ENCODE measurements around the gene HIGD1A.
A peak's percentile ranks its signal among the peaks of the same experiment; 100 is the strongest.

Gene HIGD1A

DNA sequence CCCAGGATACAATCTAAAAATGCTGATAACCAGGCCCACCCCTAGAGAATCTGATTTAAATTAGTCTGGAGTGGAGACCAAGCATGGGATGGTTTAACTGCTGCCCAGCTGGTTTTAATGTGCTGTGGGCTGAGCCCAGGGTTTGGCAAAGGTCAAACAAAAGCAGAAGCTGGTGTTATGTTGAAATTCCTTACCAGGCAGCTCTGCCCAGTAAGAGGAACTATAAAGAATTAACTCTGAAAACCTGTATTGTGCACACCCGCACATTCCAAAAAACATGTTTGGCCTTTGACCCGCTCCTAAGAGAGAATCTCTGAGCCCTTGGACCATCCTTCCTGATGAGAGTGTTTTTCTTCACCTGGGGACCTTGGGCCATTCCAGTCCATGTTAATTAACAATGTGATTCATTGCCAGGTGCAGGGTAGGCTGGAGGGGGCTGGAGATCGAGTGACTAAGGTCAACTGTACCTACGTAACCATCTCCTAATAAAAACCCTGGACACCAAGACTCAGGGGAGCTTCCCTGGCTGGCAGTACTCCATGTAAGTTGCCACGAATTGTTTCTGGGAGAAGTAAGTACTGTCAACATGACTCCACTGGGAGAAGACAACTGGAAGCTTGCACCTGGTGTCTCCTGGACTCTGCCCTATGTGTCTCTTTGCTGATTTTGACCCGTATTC, 42.1 kb downstream of the HIGD1A start:
- no peak overlapping the region for H3K4me3 ChIP-seq (replicated peaks; ENCODE audit: low read depth, low read length)
- TF ChIP-seq, protein P1, sequence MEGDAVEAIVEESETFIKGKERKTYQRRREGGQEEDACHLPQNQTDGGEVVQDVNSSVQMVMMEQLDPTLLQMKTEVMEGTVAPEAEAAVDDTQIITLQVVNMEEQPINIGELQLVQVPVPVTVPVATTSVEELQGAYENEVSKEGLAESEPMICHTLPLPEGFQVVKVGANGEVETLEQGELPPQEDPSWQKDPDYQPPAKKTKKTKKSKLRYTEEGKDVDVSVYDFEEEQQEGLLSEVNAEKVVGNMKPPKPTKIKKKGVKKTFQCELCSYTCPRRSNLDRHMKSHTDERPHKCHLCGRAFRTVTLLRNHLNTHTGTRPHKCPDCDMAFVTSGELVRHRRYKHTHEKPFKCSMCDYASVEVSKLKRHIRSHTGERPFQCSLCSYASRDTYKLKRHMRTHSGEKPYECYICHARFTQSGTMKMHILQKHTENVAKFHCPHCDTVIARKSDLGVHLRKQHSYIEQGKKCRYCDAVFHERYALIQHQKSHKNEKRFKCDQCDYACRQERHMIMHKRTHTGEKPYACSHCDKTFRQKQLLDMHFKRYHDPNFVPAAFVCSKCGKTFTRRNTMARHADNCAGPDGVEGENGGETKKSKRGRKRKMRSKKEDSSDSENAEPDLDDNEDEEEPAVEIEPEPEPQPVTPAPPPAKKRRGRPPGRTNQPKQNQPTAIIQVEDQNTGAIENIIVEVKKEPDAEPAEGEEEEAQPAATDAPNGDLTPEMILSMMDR (IDR thresholded peaks at IDR 0.05; ENCODE audit: low read length, missing control alignments) = no peak
- DNase-seq (ENCODE audit: low read depth) = no peak

DNA sequence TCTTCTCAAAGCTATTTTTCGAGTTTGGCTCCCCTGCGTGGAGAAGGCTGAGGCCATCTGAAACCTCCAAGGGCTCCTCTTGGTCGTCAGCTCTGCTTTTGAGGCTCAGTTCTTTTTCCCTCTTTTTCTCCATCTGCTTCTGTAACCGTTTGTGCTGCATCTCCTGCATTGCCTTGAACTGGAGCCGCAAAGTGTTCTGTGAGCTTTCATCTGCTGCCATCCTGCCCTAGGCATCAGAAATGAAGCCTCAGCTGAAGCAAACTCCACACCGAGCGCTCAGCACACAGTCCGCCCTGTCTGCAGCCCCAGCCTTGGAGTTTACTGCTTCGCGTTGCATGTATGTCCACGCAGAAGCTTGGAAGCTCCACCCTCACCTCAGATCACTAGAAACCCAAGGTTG, 46.2 kb downstream of the HIGD1A start:
- TF ChIP-seq, protein P1 (IDR thresholded peaks at IDR 0.05; ENCODE audit: low read length, missing control alignments) = no peak
- DNase-seq (ENCODE audit: low read depth) = no peak

DNA sequence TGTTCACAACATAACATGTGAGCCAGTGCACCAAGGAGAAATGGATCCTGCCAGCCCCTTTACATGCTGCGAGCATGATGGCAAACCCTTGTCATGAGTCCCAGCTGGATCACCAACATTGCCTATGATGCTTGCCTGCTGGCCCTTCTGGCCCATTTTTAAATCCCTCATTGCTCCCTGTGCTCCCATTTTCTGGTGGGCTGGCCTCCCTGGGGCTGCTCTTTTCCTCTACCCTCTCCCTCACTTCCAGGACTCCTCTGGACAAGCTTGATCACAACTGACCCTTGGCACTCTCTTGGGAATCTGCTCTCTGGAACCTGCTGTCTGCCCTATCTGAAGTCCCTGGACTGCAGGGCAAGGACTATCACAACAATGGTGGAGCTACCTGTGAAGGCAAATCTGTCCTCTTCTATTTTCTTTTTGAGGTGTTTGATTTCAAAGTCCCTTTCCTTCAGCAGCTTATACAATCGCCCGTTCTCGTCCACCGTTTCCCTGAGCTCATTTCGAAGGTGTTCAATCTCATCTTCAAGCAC, 47.5 kb downstream of the HIGD1A start:
- TF ChIP-seq, protein P1 (IDR thresholded peaks at IDR 0.05; ENCODE audit: low read length, missing control alignments) = no peak
- H3K4me3 ChIP-seq (replicated peaks; ENCODE audit: low read depth, low read length) = no peak overlapping the region
- no peak for DNase-seq (ENCODE audit: low read depth)

More for the DNA sequence above, 46.2 kb downstream of the HIGD1A start:
- no peak overlapping the region for H3K4me3 ChIP-seq (replicated peaks; ENCODE audit: low read depth, low read length)

DNA sequence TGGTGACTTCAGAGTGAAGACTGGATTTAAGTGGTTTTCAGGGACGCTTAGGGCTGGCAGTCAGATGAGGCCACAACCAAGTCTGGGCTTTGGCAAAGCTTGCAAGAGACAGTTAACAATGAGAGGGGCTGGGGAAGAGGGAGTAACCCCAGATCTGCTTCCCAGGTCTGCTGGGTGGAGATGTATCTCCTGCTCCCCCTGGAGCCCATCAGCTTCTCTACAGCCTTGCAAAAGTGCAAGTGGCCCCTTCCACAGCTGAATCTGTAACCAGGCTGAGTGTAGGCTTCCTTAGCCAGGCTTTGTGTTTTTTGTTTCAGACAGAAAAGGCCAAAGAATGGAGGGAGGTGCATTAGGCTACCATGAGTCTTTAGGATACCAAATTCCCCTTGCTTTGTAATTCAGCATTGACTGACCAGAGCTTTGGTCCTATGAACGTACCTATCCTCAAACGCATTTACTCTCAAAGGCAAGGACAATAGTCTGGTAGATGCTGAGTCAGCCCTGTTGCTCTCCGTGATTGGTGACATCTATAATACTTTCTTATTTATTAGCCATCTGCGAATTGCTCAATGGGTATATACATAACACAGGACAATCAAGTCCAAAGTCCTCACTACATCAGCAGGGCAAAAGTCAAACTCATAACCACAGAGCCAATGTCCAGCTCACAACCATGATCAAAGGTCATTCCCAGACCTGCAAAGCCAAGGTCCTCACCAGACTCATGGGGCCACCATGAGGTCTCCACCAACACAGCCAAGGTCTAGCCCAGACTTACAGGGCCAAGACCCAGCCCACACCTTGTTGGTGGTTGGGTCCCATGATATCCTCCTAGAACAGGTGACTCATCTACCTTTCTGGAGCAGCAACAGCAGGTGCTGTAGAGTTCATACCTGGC, 48.4 kb downstream of the HIGD1A start:
- DNase-seq (ENCODE audit: low read depth) = peak; percentile 46
- H3K4me3 ChIP-seq (replicated peaks; ENCODE audit: low read depth, low read length) = no peak overlapping the region
- TF ChIP-seq, protein P1 (IDR thresholded peaks at IDR 0.05; ENCODE audit: low read length, missing control alignments) = peak; percentile 64

DNA sequence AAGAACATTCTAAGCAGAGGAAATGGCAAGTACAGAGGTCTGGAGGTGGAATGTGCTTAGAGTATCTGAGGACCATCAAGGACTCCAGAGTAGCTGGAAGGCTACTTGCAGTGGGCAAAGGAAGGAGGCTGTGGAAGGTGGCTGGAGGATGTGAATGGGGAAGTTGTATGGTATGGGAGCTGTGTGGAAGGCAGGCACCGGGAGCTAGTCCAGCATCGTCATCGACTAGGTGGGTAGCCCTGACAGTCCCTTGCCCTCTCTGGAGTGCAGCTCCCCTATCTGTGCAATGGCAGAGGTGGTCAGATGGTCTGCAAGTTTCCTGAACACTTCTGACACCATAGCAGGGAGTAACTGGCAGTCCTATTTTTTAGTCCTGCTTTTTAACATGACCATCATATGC, 50.5 kb downstream of the HIGD1A start:
- TF ChIP-seq, protein P1 (IDR thresholded peaks at IDR 0.05; ENCODE audit: low read length, missing control alignments) = no peak
- no peak overlapping the region for H3K4me3 ChIP-seq (replicated peaks; ENCODE audit: low read depth, low read length)
- no peak for DNase-seq (ENCODE audit: low read depth)

DNA sequence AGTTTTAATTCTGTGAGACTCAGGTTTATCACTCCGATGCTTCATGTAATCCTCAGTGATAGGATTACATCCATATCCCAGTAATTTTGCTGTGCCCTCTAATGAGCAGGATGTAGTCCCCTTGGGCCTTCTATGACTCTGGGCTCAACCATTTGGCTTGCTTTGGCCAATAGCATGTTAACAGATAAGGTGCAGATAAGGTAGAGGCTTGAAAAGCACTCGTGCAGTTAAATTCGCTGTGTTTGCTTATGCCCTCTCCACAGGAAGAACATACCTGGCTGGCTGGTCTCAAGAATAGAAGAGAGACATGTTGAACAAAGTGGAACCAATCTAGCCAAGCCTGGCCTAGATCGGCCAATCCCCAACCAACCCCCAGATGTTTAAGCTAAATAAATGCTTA, 51.3 kb downstream of the HIGD1A start:
- DNase-seq (ENCODE audit: low read depth) = no peak
- no peak overlapping the region for H3K4me3 ChIP-seq (replicated peaks; ENCODE audit: low read depth, low read length)
- TF ChIP-seq, protein P1 (IDR thresholded peaks at IDR 0.05; ENCODE audit: low read length, missing control alignments) = no peak
